BJ (cell line): ENCODE measurements around the gene CBL. TPM values are rescaled to one million over a fixed set of nuclear protein-coding genes. Genes with fewer than 3 reads are reported as not detected.
A peak's percentile ranks its signal among the peaks of the same experiment; 100 is the strongest.

Source experiments
- CTCF ChIA-PET: fragments of 350-600 bp; formaldehyde crosslinking; extraction: SDS; loops from one replicate; lab custom pipeline; 2021; ENCODE audit warnings: antibody characterized with exemption, inconsistent platforms; lab: Yijun Ruan, JAX
- POLR2A ChIA-PET: fragments of 300-600 bp; sonication (Branson Sonifier 250); formaldehyde crosslinking; extraction: SDS; loops from one replicate; lab custom pipeline; 2021; ENCODE audit warnings: antibody characterized with exemption; lab: Charles Lee
- DNase-seq: peaks from one replicate; pipeline ENCODE4 v3.0.0-alpha.2; 2011; ENCODE audit warnings: low read depth
- H3K27me3 ChIP-seq: 2 replicates; pipeline ENCODE4 v1.6.0; 2011; ENCODE audit warnings: low read length; ENCODE audit not compliant: control insufficient read depth, insufficient read depth
- H3K36me3 ChIP-seq: 2 replicates; pipeline ENCODE4 v1.5.1; 2011; ENCODE audit warnings: low read length; ENCODE audit not compliant: control insufficient read depth, insufficient read depth
- H3K4me3 ChIP-seq: 2 replicates; pipeline ENCODE4 v1.5.1; 2011; ENCODE audit warnings: low read depth, mild to moderate bottlenecking, control low read depth, low read length
- CTCF ChIP-seq: IDR thresholded peaks from 2 replicates; pipeline ENCODE4 v1.5.1; 2011; ENCODE audit warnings: low read depth, mild to moderate bottlenecking, control low read depth, inconsistent platforms, low read length, moderate library complexity; ENCODE audit not compliant: insufficient read depth
- polyA plus RNA-seq: library from polyadenylated mRNA; depleted of rRNA; stranded (reverse); fragments of >200 nt; gene quantifications from 2 replicates; pipeline ENCODE4 v1.2.3, GENCODE V29; 2011

The CBL gene
- polyA plus RNA-seq, 1 experiment = 9.3 TPM

GRCh38 chr11:119346605-119347004, 140.5 kb downstream of the CBL start, which contains the start of gene MFRP:
Gene MFRP, minus strand, starts transcription at chr11:119346705. Its CDS starts 192 bp downstream, at chr11:119346513.
- DNase-seq = no peak
- ChIA-PET POLR2A (no interaction called here), CTCF (interaction anchor here (2.0 to 11.5 kb wide), 3 partner anchors 8 to 134 kb away, joined by 5 to 126 read pairs (median 18); no protein-coding TSS in a partner anchor)
- Histone ChIP-seq H3K27me3 (peaks cover 18% of the 10 kb centered on the region), H3K4me3 (no peak within 1 kb of the TSS), H3K36me3 (no peaks in the 10 kb centered on the region)
- no peak for TF ChIP-seq CTCF

GRCh38 chr11:119347242-119347641, 141.1 kb downstream of the CBL start:
- ChIA-PET CTCF (interaction anchor here (0.9 to 11.5 kb wide), 7 partner anchors 9 to 133 kb away, joined by 3 to 126 read pairs (median 10); no protein-coding TSS in a partner anchor), POLR2A (no interaction called here)
- DNase-seq = peak; percentile 61
- H3K4me3 ChIP-seq = no peak overlapping the region
- no peaks in the 10 kb centered on the region for H3K36me3 ChIP-seq
- no peak for TF ChIP-seq CTCF
- H3K27me3 ChIP-seq = peaks cover 20% of the 10 kb centered on the region

- no peaks in the 10 kb centered on the region for H3K36me3 ChIP-seq
- no peak overlapping the region for H3K4me3 ChIP-seq
- POLR2A ChIA-PET = interaction anchor here (0.7 kb wide), 1 partner anchor 122 kb away, joined by 3 read pairs; no protein-coding TSS in a partner anchor
- TF ChIP-seq CTCF = no peak
- no peak for DNase-seq
- CTCF ChIA-PET = interaction anchor here (0.9 to 11.5 kb wide), 7 partner anchors 8 to 132 kb away, joined by 3 to 126 read pairs (median 10); no protein-coding TSS in a partner anchor
- H3K27me3 ChIP-seq = peaks cover 20% of the 10 kb centered on the region
These were observed 141.9 kb downstream of the CBL start for GRCh38 chr11:119347940-119348605.

- Histone ChIP-seq H3K36me3 (no peaks in the 10 kb centered on the region), H3K27me3 (peaks cover 18% of the 10 kb centered on the region), H3K4me3 (no peak overlapping the region)
- CTCF ChIA-PET = interaction anchor here (1.3 to 5.6 kb wide), 3 partner anchors 11 to 120 kb away, joined by 3 to 36 read pairs (median 3); partner anchors contain the start of gene C1QTNF5
- no peak for TF ChIP-seq CTCF
- no peak for DNase-seq
- POLR2A ChIA-PET = no interaction called here
These were observed 144.2 kb downstream of the CBL start for GRCh38 chr11:119350302-119350701.

- TF ChIP-seq CTCF = no peak
- ChIA-PET POLR2A (no interaction called here), CTCF (interaction anchor here (1.4 to 5.6 kb wide), 2 partner anchors 12 to 119 kb away, joined by 3 to 36 read pairs; partner anchors contain the start of gene C1QTNF5)
- Histone ChIP-seq H3K27me3 (peaks cover 18% of the 10 kb centered on the region), H3K4me3 (no peak overlapping the region), H3K36me3 (no peaks in the 10 kb centered on the region)
- no peak for DNase-seq
These were observed 145.1 kb downstream of the CBL start for GRCh38 chr11:119351232-119351631.
